ENCODE data around the gene PCED1B.
"Not testable (repeated sequence)": the region's sequence is repeated elsewhere in the genome, so short reads cannot be mapped to it uniquely, and the experiment has no call there.

The PCED1B gene

DNA sequence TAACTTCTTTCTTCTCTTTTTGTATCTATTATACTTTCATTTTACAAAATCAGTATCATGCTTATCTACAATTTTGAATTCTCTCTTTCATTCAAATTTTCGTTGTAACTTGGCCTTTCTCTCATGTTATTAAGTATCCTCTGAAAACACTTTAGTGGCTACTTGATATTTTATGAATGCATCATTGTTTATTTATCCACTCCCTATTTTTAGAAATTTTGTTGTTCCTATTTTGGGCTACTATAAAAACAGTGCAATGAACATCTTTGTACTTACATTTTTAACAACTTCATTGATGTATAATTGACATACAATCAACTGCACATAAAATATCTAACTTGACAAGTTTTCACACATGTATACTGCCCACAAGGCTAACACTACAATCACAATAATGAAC is 44.3 kb downstream of the PCED1B start:
- DNase-seq: no peak

DNA sequence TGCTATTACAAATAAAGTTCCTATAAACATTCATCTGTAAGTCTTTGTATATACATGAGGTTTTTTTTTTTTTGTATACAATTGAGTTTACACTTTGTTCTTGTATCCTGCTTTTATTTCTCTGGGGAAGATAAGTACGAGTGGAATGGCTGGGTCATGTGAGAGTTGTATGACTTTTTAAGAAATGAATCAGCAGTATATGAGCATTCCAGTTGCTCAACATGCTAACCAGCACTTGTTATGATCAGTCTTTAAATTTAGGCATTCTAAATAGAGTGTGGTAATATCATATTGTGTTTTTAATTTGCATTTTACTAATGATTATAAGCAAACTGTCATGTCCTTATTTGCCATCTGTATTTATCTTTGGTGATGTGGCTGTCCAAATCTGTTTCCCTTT is 45.0 kb downstream of the PCED1B start:
- DNase-seq: no peak

DNA sequence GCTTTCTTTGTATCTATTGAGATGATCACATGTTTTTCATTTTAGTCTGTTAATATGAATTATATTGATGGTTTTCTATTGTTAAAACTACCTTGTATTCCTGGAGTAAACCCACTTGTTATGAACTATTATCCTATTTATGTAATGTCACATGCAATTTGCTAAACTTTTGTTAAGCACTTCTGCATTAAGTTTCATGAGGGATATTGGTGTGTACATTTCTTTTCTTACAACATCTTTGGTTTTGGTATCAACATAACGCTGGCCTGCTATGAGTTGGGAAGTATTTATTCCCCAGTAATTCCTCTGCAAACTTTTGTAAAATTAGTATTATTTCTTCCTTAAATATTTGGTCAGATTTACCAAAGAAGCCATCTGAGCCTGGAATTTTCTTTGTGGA is 46.8 kb downstream of the PCED1B start:
- DNase-seq: no peak

DNA sequence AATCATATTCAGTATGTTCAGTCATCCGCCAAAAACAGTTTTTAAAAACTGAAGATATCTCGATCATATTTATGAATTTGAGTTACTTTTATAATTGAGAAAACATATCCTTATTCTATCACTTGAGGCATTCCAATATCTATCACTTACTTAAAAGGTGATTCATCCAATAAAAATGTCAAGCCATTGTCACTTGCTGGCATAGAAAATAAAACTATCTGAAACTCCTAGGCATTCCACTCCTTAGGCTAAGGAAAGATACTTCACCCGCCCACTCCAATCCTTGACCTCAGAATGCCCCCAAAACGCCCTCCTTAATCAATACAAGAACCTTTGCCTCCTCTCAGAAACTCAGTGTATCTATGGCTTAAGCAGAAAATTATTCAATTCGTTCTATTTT is 51.6 kb downstream of the PCED1B start:
- DNase-seq: no peak

DNA sequence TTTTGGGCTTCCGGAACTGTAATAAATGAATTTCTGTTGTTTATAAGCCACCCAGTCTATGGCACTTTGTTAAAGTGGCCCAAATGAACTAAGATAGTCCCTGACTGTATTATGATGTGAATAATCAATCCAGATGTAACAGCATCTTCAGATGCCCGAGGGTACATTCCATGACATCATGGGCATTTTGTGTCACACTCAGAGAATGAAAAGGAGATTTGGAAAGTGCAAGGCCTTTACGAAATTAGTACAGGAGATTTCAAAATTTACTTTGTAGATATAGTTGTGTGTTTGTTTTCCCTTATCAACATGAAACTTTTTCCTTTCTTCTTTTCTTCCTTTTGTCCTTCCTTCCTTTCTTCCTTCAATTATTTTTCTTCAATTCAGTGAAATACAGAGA is 54.6 kb downstream of the PCED1B start:
- DNase-seq: no peak

DNA sequence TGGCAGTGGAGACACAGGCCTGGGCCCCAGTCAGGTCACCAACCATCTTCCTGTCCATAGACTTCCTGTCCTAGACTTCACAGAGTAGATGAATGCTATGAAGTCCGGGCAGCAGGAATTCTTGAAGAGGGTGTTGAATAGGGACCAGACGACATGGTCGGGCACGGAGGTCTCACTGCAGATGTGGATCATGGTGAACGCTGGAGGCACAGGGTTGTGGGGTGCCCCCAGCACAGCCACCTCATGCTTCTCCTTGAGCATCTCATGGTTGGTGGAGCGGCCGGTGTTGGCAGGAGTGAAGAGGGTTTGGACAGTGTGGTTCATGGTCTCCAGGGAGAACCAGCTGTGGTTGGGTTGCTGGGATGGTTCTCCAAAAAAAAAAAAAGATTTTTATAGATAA is 56.2 kb downstream of the PCED1B start:
- DNase-seq: no peak

DNA sequence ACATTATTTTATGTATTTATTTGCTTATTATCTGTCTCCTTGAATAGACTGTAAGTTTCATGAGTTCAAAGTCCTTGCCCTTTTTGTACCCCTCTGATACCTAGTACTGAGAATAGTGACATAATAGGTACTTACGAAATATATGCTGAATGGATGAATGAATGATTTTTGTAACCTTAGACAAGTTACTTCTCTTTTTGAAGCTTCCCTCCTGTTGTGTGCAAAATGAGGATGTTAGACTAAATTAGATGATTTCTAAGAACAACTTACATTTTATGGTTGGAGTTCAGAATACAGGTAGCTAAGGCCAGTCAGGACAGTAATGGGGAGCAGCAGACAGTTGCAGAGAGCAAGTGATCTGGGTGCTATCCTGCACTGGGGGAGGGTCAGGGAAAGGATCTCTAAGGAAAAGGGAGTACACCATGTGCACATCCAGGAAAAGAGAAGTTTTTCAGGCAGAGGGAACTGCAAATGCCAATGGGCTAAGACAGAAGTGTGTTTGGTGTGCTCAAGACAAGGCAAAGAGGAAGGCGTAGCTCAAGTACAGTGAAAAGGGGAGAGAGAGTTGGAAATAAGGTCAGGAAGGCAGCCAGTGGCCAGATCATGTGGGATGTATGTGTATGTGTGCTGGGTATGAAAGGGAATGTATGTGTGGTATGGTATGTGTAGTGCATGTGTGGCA is 59.7 kb downstream of the PCED1B start:
- no peak for DNase-seq

DNA sequence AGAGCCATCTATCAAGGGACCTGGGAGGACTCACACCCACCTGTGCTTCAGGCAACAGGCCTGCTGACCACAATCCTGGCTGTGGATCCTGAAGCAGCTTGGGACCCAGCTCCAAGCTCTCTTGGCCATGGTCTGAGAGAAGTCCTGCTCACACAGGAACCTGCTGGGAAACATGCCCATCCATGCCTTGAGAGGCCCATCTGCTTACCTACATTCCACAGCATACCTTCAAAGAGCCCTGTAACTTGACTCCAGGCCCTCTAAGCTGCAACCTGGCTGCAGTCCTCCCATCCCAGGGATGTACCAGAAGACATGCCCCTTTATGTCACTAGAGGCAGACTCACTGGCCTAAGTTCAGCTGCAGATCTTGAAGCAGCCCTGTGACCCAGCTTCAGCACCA is 62.0 kb downstream of the PCED1B start:
- DNase-seq: no peak

DNA sequence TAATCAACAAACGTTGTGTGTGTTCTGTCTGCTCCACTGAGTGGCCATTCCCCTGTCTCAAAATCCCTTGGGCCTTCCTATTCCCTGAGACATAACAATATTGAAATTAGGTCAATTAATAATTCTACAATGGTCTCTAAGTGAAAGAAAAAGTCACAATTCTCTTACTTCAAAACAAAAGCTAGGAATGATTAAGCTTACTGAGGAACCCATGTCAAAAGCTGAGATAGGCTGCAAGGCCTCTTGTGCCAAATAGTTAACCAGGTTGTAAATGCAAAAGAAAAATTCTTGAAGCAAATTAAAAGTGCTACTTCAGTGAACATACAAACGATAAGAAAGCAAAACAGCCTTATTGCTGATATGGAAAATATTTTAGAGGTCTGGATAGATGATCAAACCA is 65.3 kb downstream of the PCED1B start:
- no peak for DNase-seq

DNA sequence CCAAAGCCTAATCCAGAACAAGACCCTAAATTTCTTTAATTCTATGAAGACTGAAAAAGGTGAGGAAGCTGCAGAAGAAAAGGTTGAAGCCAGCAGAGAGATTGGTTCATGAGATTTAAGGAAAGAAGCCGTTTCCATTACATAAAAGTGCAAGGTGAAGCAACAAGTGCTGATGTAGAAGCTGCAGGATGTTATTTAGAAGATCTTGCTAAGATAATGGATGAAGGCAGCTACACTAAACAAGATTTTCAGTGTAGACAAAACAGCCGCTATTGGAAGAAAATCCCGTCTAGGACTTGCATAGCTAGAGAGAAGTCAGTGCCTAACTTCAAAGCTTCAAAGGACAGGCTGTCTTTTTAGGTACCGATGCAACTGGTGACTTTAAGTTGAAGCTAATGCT is 65.8 kb downstream of the PCED1B start:
- no peak for DNase-seq

DNA sequence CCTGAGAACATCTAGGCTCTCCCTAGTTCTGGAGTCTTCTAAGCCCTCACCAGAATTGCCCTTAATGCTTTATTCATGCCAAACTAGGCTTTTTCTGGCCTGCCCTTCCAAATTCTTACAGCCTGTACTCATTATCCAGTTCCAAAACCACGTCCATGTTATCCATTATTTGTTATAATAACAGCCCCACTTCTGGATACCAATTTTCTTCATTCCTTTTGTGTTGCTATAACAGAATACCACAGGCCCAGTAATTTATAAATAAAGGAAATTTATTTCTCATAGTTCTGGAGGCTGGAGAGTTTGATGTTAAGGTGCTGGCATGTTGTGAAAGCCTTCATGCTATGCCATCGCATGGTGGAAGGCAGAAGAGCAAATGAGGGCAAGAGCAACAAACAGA is 68.3 kb downstream of the PCED1B start:
- no peak for DNase-seq

DNA sequence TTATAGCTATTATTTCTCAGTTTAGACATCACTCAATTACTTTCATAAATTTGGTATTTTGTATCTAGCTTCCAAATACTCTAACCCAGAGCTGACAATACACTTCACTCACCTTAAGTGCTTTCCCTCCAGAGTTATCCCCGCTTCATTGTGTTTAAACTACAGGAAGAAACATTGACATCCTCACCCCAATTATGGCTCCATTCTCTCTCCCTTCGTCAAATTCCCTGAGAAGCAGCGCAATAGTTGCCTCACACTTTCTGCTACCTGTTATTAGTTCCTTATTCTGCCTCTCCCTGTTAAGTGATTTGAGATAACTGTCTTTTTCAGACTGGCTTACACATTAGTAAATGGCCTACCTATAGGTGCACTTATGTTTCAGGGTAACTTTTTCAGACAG is 69.7 kb downstream of the PCED1B start:
- no peak for DNase-seq

DNA sequence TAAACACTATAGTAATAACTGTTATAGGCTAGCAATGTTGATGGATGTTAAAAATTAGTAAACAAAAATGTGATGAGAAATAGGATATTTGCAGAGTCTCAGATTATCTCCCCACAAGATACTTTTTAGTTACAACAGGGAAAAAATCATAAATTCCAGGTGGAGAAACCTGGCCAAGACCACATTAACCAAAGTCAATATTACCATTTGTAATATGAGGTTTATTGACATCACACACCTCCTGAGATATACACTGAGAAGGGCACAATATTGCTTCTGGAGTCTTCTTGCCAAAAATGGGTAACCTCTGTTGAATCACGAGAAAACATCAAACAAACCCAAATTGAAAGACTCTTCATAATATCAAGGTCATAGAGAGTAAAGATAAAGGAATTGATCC is 72.7 kb downstream of the PCED1B start:
- no peak for DNase-seq

DNA sequence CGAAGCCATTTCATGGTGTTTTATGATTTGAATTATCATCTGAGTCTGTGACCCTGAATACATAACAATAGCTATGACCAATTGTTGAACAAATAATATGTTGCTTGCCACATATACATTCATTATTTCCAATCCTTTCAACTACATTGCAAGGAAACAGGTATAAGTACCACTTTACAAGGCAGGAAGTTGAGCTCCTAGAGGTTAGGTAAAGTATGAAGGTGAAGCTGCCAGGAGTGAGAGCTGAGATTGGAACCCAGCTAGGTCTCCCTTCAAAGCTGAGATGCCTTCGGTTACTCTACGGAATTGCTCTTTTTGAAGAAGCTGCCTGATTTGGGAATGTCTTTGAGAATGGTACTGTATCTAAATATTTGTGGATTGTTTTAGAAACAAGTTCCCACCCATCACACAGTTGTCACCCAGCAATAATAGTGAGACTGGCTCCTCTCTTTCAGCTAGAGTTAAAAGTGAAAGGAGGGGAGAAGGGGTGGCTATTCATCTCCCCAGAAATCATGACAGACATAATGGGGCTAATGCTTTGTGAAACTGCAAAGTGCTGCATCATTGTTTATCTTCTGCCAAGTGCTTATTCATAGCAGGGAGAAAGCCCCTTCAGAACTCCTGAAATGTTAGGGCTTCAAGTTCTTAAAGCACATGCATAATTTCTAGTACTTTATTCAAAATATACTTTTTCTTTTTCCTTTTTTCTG is 76.2 kb downstream of the PCED1B start:
- no peak for DNase-seq

DNA sequence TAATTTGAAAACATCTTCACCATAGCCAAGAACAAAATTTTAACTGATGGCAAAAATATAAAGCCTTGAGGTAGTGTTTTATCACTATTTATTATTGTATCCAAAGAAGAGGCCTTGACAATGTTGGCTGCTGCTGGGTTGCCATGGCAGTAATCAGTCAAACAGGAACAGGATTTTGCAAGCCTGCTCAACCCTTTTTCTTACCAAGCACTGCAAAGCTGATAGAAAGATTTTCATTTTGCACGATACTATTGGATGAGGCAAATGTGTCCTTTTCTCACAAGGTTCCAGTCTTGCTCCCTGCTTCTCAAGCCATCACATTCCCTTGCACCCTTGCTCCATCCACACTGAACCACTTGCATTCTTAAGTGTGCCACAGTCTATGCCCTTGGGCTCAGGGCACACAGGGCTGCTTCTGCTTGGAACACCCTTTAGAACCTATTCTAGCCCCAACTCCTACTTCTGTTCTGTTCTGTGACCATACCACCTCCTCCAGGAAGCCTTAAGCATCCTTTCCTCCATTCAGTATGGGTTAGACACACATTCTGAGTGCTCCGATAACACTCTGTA is 76.8 kb downstream of the PCED1B start:
- no peak for DNase-seq

DNA sequence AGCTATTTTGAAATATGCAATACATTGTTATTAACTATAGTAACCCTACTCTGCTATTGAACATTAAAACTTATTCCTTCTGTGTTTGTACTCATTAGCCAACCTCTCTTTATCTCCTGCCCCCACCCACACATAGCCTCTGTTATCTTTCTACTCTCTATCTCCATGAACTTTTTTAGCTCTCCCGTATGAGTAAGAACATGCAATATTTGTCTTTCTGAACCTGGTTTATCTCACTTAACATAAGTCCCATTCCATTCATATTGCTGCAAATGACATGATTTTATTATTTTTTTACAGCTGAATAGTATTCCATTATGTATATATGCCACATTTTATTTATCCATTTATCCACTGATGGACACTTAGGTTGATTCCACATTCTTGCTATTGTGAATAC is 79.4 kb downstream of the PCED1B start:
- no peak for DNase-seq

DNA sequence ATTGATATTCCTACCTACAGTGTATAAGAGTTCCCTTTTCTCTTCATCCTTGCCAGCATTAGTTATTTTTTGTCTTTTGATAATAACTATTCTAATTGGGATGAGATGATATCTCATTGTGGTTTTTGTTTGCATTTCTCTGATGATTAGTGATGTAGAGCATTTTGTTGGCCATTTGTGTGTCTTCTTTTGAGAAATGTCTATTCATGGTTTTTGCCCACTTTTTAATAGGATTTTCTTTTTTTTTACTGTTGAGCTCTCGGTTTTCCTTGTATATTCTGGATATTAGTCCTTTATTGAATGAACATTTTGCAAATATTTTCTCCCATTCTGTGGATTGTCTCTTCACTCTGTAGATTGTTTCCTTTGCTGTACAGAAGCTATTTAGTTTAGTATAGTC is 79.9 kb downstream of the PCED1B start:
- DNase-seq: no peak

DNA sequence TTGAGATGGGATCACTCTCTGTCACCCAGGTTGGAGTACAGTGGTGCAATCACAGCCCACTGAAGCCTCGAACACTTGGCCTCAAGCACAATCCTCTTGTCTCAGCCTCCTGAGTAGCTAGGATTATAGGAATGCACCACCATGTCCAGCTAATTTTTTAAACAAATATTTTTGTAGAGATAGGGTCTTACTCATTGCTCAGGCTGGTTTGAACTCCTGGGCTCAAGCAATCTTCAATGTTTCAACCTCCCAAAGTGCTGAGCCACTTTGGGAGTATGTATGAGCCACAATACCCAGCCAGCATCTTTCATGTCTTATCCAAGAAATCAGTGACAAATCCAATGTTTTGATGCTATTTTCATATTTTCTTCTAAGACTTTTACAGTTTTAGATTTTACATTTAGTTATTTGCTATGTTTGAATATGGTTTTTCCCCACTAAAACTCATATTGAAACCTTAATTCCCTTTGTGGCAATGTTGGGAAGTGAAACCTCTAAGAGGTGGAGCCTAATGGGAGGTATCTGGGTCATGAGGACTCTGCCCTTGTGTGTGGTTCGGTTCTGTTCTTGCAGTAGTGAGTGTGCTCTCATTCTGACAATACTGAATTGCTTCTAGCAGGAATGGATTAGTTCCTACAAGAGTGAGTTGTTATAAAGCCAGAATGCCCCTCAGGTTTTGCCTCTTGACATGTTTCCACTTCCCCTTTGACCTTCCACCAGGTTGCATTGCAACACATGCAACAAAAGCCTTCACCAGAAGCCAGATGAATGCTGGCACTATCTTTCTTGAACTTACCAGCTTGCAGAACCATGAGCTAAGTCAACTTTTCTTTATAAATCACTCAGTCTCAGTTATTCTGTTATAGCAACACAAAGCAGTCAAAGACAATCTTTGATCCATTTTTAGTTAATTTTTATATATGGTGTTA is 81.2 kb downstream of the PCED1B start:
- DNase-seq: no peak

DNA sequence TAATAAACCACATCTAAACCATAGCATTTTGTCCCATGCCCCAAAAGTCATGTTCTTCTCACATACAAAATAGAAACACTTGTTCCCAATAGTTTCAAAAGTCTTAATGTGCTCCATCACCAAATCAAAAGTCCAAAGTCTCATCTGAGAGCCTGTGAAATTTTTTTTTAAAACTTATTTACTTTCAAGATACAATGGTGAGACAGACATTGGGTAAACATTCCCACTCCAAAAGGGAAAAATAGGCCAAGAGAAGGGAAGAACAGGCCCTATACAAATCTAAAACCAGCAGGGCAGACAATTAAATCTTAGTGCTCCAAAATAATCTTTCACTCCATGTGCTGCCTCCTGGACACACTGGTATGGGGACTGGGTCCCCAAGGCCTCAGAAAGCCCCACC is 84.7 kb downstream of the PCED1B start:
- no peak for DNase-seq

DNA sequence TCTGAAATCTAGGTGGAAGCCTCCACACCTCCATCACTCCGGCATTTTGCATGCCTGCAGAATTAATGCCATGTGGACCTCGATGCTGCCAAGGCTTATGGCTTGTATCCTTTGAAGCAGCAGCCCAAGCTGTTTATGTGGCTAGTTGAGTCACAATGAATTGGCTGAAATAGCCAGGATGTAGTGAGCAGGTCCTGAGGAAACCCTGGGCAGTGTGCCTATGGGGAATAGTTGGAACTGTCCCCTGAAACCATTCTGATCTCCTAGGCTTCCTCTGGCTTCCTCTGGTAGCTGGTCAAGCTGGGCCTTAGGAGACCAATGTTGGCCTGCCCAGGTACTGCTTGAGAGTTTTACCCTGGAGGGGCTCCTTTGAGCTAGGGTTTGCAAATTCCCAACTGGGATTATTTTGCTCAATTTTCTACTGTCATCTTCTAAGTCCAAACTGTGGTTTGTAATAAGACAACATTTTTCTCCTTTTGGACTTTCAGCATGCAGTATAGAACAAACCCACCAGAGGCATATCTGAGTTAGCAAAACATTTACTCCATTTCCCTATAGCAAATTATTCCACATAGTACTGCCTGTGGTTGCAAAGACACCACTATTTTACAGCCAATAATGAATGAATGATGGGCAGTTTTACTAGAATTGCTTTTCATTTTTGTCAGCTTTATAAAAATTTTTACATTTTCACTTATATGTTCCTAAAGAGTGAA is 85.5 kb downstream of the PCED1B start:
- DNase-seq: no peak

DNA sequence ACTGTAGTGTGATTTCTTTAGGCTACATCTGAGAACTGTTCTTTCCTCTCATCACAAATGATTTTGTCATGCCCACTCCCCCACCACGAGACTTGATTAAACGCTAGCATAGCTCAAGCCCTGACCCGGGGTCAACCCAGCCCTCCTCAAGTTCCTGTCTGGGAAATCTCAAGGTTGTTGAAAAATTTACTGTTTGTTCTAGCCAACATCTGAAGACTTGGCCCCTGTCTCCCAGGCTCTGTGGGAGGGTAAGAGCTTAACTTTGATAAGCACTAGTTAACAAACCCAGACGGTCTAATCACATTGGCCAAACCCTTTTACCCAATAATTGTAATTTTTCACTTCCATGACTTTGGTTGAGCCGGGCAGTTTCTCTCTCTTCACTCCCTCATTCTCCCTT is 86.5 kb downstream of the PCED1B start:
- no peak for DNase-seq

DNA sequence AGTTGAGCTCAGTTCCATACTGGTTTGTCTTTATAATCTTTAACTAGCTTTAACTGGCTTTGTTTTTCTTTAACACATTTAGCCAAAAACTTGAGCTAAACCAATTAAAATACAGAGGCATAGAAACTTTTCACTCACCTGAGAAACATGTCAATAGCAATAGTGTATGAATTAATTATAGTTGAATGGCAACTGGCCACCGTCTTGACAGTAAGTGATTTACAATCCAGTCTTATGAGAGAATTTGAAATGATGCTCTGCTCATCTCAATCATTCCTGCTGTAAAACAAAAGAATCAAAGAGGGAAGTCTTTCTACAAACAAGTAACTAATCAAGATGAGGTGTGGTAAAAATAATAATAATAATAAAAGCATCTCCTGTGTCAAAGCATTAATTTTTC is 86.9 kb downstream of the PCED1B start:
- DNase-seq: no peak

DNA sequence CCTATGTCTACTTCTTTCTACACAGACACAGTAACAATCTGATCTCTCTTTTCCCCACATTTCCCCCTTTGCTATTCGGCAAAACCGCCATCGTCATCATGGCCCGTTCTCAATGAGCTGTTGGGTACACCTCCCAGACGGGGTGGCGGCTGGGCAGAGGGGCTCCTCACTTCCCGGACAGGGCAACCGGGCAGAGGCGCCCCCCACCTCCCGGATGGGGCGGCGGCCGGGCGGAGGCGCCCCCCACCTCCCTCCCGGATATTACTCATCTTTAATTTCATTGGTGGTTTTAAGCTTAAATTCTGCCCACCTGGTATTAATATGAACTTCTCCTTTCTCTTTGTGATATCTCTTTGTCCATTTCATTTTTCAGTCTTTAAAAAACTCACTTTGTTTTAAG is 90.9 kb downstream of the PCED1B start:
- DNase-seq: not testable (repeated sequence)
